SH-SY5Y (cell line): ENCODE data around the gene CYP27B1.

Source experiments
- GATA2 ChIP-seq: IDR thresholded peaks from 2 replicates; pipeline ENCODE4 v1.6.1; 2011; ENCODE audit warnings: mild to moderate bottlenecking, low read depth, low read length
- GATA3 ChIP-seq: IDR thresholded peaks from 2 replicates; pipeline ENCODE4 v1.6.1; 2011; ENCODE audit warnings: low read depth, mild to moderate bottlenecking, low read length, moderate library complexity

- TF ChIP-seq GATA2 (no peak), GATA3 (no peak)
Measured at GRCh38 chr12:57782243-57782607, 15.3 kb upstream of the CYP27B1 start.
